ENCODE results near the gene ORC6. TPM values are rescaled to one million over a fixed set of nuclear protein-coding genes. Genes with fewer than 3 reads are reported as not detected.

ORC6 gene
- total RNA-seq, 1 experiment from 2014 or later: 95.0 TPM

GRCh38 chr16:46713634-46714033 lies 24.2 kb downstream of the ORC6 start:
- Histone ChIP-seq H3K23ac (ENCODE audit: insufficient read length, low read depth, low read length) (no peak overlapping the region), H3K23me2 (ENCODE audit: insufficient read length, low read depth, low read length, poor library complexity, severe bottlenecking) (no peaks in the 10 kb centered on the region), H3K9me3 (ENCODE audit: control insufficient read depth, low read depth, low read length) (no peaks in the 10 kb centered on the region), H4K20me1 (ENCODE audit: control insufficient read depth, insufficient read depth, insufficient read length) (no peaks in the 10 kb centered on the region), H2AFZ (ENCODE audit: low read length) (no peak overlapping the region), H3K56ac (ENCODE audit: insufficient read length, low read depth, low read length) (no peak overlapping the region), H3K79me1 (ENCODE audit: insufficient read depth, low read depth, low read length, poor library complexity, severe bottlenecking) (no peaks in the 10 kb centered on the region), H3K4me1 (ENCODE audit: insufficient read depth, low read length) (no peaks in the 10 kb centered on the region), H3K79me2 (ENCODE audit: insufficient read depth, low read length) (no peaks in the 10 kb centered on the region), H3K27ac (ENCODE audit: insufficient read length, low read depth, low read length) (no peak overlapping the region), H3K27me3 (ENCODE audit: insufficient read depth, low read length) (no peaks in the 10 kb centered on the region), H2BK5ac (ENCODE audit: insufficient read length, low read length) (no peak overlapping the region), H4K91ac (ENCODE audit: insufficient read length, low read depth, low read length) (no peak overlapping the region), H3K18ac (ENCODE audit: insufficient read length, low read depth, low read length) (no peak overlapping the region), H2BK12ac (ENCODE audit: insufficient read length, low read depth, low read length) (no peak overlapping the region), H2BK120ac (ENCODE audit: low read depth, low read length, poor library complexity, severe bottlenecking) (no peak overlapping the region), H2BK20ac (ENCODE audit: low read depth, low read length, poor library complexity, severe bottlenecking) (no peak overlapping the region), H3K14ac (ENCODE audit: insufficient read depth, low read length) (no peak overlapping the region), H4K5ac (ENCODE audit: insufficient read length, low read depth, low read length) (no peak overlapping the region), H4K8ac (replicated peaks; ENCODE audit: insufficient read length, low read depth, low read length) (no peak overlapping the region), H2BK15ac (ENCODE audit: low read depth, low read length) (no peak overlapping the region), H3K9ac (ENCODE audit: extremely low read depth, insufficient read length, low read length) (no peak overlapping the region), H3K4ac (ENCODE audit: low read depth, low read length) (no peak overlapping the region), H2AK5ac (ENCODE audit: insufficient read length, low read length) (no peak overlapping the region), H3T11ph (ENCODE audit: low read length) (no peak overlapping the region), H3K4me2 (ENCODE audit: insufficient read depth, insufficient read length, low read length) (no peak overlapping the region)
- no peaks in the 10 kb centered on the region for H3K4me1 Mint-ChIP-seq
- H3K36me3 Mint-ChIP-seq (ENCODE audit: insufficient read depth in 1 of 3, low read depth in 3 of 3): no peaks in the 10 kb centered on the region; a peak in 1 of 7 replicates
- TF ChIP-seq CTCF (conservative IDR thresholded peaks at IDR 0.05): no peak
- H3K9me3 Mint-ChIP-seq: no peaks in the 10 kb centered on the region
- H3K27me3 Mint-ChIP-seq (ENCODE audit: low read depth): no peaks in the 10 kb centered on the region
- WGBS (ENCODE audit: extremely low coverage, insufficient read length, low lambda C conversion rate): no CpG with 5 or more reads among the region's 3 CpGs
- H3K27ac Mint-ChIP-seq: no peak overlapping the region
- DNase-seq: no peak
- no peak overlapping the region for H3K4me3 Mint-ChIP-seq

All from H9 (cell line).